K562 (cell line): ENCODE data around the gene TMIGD3. TPM values are rescaled to one million over a fixed set of nuclear protein-coding genes. Genes with fewer than 3 reads are reported as not detected.

Experiments
- ATAC-seq: fragments of 200-7000 bp; cut with Tn5 transposase; 3 replicates; pipeline ENCODE4 v1.9.1; 2020; ENCODE audit warnings: moderate library complexity
- BruUV-seq: library from RNA; stranded (reverse); fragments of 400-500 nt; replicated peaks from 2 replicates; lab custom pipeline; 2021; lab: Mats Ljungman, UMichigan
- CTCF ChIA-PET: fragments of 300-600 bp; formaldehyde crosslinking; extraction: SDS; loops from one replicate; lab custom pipeline; 2021; ENCODE audit warnings: low intra/inter-chr PET ratio; lab: Yijun Ruan, JAX
- POLR2A ChIA-PET: fragments of 300-600, 350-650 bp; sonication (Branson Sonifier 250); formaldehyde crosslinking; extraction: SDS; loops from one replicate; lab custom pipeline; 2021; ENCODE audit warnings: antibody characterized with exemption, inconsistent platforms; lab: Yijun Ruan, JAX
- DNase-seq, 4 experiments: peaks; one replicate each; pipeline versions ENCODE4 v3.0.0 to v3.0.0-alpha.2; 2011 to 2018; ENCODE audit warnings: low spot score in 3 of 4, mixed read lengths in 3 of 4; ENCODE audit errors: extremely low read depth in 1 of 4
- FAIRE-seq: peaks from 2 replicates; lab custom pipeline; 2011; peaks lifted over from hg19 to GRCh38; lab: Jason Lieb, UNC
- H2AFZ ChIP-seq: 2 replicates; pipeline ENCODE4 v1.6.0; 2011; ENCODE audit warnings: low read depth, low read length, control low read depth, inconsistent platforms
- H3K27ac ChIP-seq: fragments of 200-600 bp; 3 replicates; pipeline ENCODE4 v1.8.0; 2011; ENCODE audit warnings: low read depth, mild to moderate bottlenecking, control low read depth, inconsistent platforms, low read length, moderate library complexity, mixed read lengths; ENCODE audit errors: extremely low read depth
- H3K27me3 ChIP-seq, 2 experiments: fragments of 300-600 bp in 1 of 2; 2 replicates in 1 of 2; 3 replicates in 1 of 2; pipeline versions ENCODE4 v1.6.0 to v1.8.0; 2011; ENCODE audit warnings: inconsistent platforms in 2 of 2, low read length in 2 of 2, mild to moderate bottlenecking in 1 of 2, mixed read lengths in 1 of 2, moderate library complexity in 1 of 2; ENCODE audit not compliant: control insufficient read depth in 2 of 2, insufficient read depth in 2 of 2
- H3K36me3 ChIP-seq: fragments of 300-600 bp; 3 replicates; pipeline ENCODE4 v1.8.0; 2011; ENCODE audit warnings: mild to moderate bottlenecking, low read length, inconsistent platforms; ENCODE audit not compliant: control insufficient read depth, insufficient read depth
- H3K4me1 ChIP-seq, 2 experiments: fragments of 200-600 bp in 1 of 2; replicated peaks in 1 of 2; 2 replicates in 1 of 2; 3 replicates in 1 of 2; pipeline versions ENCODE4 v1.5.1 to v1.8.0; 2011; ENCODE audit warnings: inconsistent platforms in 2 of 2, low read length in 2 of 2, mild to moderate bottlenecking in 1 of 2, mixed read lengths in 1 of 2, moderate library complexity in 1 of 2; ENCODE audit not compliant: control insufficient read depth in 2 of 2, insufficient read depth in 2 of 2
- H3K4me2 ChIP-seq: 2 replicates; pipeline ENCODE4 v1.6.1; 2011; ENCODE audit warnings: low read length, control low read depth, inconsistent platforms, mixed read lengths; ENCODE audit not compliant: insufficient read depth
- H3K4me3 ChIP-seq: fragments of 200-600 bp; sonication (generic), shearing (Covaris generic); 2 replicates; pipeline ENCODE4 v1.5.1; 2016; ENCODE audit warnings: control low read depth, inconsistent platforms
- H3K79me2 ChIP-seq: fragments of 200-600 bp; 3 replicates; pipeline ENCODE4 v1.8.0; 2011; ENCODE audit warnings: low read length, inconsistent platforms; ENCODE audit not compliant: control insufficient read depth, insufficient read depth
- H3K9ac ChIP-seq, 2 experiments: 2 replicates each; pipeline versions ENCODE4 v1.6.0 to v1.6.1; 2011; ENCODE audit warnings: low read depth in 2 of 2, low read length in 2 of 2, control low read depth in 1 of 2, inconsistent platforms in 1 of 2, mild to moderate bottlenecking in 1 of 2, mixed read lengths in 1 of 2; ENCODE audit not compliant: insufficient read depth in 1 of 2
- H3K9me1 ChIP-seq: one replicate; pipeline ENCODE4 v1.6.0; 2011; ENCODE audit warnings: inconsistent platforms, mild to moderate bottlenecking, low read length, moderate library complexity; ENCODE audit not compliant: control insufficient read depth, insufficient read depth
- H3K9me3 ChIP-seq: replicated peaks from 2 replicates; pipeline ENCODE4 v1.5.1; 2011; ENCODE audit warnings: low read depth, low read length, inconsistent platforms; ENCODE audit not compliant: control insufficient read depth, insufficient read depth
- H4K20me1 ChIP-seq: replicated peaks from 2 replicates; pipeline ENCODE4 v1.6.1; 2011; ENCODE audit warnings: low read length, inconsistent platforms, mixed read lengths; ENCODE audit not compliant: control insufficient read depth, insufficient read depth
- ARID1B ChIP-seq: fragments of 450-650 bp; IDR thresholded peaks from 2 replicates; pipeline ENCODE4 v1.6.1; 2016; ENCODE audit warnings: antibody characterized with exemption, mild to moderate bottlenecking, inconsistent platforms
- CBFA2T2 ChIP-seq: fragments of 450-650 bp; conservative IDR thresholded peaks from 2 replicates; pipeline ENCODE4 v1.6.1; 2017; ENCODE audit warnings: mild to moderate bottlenecking
- EGR1 ChIP-seq: fragments of 450-650 bp; conservative IDR thresholded peaks from 2 replicates; pipeline ENCODE4 v1.6.1; 2017; ENCODE audit warnings: mild to moderate bottlenecking
- HDAC2 ChIP-seq: fragments of 450-650 bp; IDR thresholded peaks from 2 replicates; pipeline ENCODE4 v1.6.1; 2016; ENCODE audit warnings: mild to moderate bottlenecking
- TEAD2 ChIP-seq: fragments of 450-650 bp; IDR thresholded peaks from 2 replicates; pipeline ENCODE4 v1.6.1; 2016; ENCODE audit warnings: missing genetic modification characterization, control low read depth, missing compliant biosample characterization
- VEZF1 ChIP-seq: fragments of 200-800 bp; sonication (Bioruptor generic); IDR thresholded peaks from 2 replicates; pipeline ENCODE4 v1.6.1; 2017; ENCODE audit warnings: missing genetic modification characterization, missing compliant biosample characterization
- ZBTB11 ChIP-seq, 3 experiments: fragments of 200-800 bp in 1 of 3; fragments of 250-450 bp in 1 of 3; fragments of 450-650 bp in 1 of 3; sonication (Bioruptor Pico) in 1 of 3; sonication (Bioruptor generic) in 1 of 3; formaldehyde crosslinking in 1 of 3; IDR thresholded peaks; 2 replicates each; pipeline versions ENCODE4 v1.6.1 to v1.8.0; 2016 to 2022; ENCODE audit warnings: mild to moderate bottlenecking in 2 of 3, missing genetic modification characterization in 2 of 3, missing compliant biosample characterization in 1 of 3, moderate library complexity in 1 of 3
- ZFP1 ChIP-seq: fragments of 450-650 bp; formaldehyde crosslinking; IDR thresholded peaks from 2 replicates; pipeline ENCODE4 v1.4.0; 2020; ENCODE audit warnings: mild to moderate bottlenecking, mixed read lengths
- ZNF766 ChIP-seq: fragments of 200-800 bp; sonication (Bioruptor generic); conservative IDR thresholded peaks from 2 replicates; pipeline ENCODE4 v1.6.1; 2016; ENCODE audit warnings: missing genetic modification characterization, missing compliant biosample characterization
- WGBS: fragments of 100-300 bp; shearing (Covaris generic); methylation state at CpG from one replicate; pipeline ENCODE4 v1.1.6; 2016; ENCODE audit warnings: low coverage, mixed read lengths; ENCODE audit not compliant: insufficient coverage; ENCODE audit errors: missing lambda C conversion rate; 5-methylcytosine and 5-hydroxymethylcytosine counted together
- in situ Hi-C: fragments of 300-500 bp; cut with MboI; formaldehyde crosslinking; loops from 4 replicates; pipeline ENCODE4 v1.15.0; 2018; ENCODE audit warnings: inconsistent platforms, mixed read lengths
- intact Hi-C: fragments of 100-400 bp; cut with micrococcal nuclease; formaldehyde crosslinking; loops from 2 replicates; pipeline ENCODE4 v1.14.2; 2022
- polyA plus RNA-seq, 8 experiments: library from polyadenylated mRNA; depleted of rRNA in 4 of 8; stranded (reverse) in 5 of 8; unstranded in 3 of 8; fragments of >200 nt; fragmentation: Nextera tagmentation in 2 of 8; fragmentation: Illumina TruSeq in 1 of 8; extraction: Ambion mirVana in 2 of 8; extraction: Trizol in 1 of 8; gene quantifications; 2 replicates each; pipeline versions ENCODE4 v1.2.1 to v1.2.3, GENCODE V29; 2011 to 2014; ENCODE audit warnings: inconsistent platforms in 1 of 8, missing spikeins in 1 of 8
- total RNA-seq, 7 experiments: library from RNA; depleted of rRNA in 6 of 7; stranded (reverse); fragments of >200 nt in 6 of 7; fragmentation: Illumina TruSeq in 2 of 7; extraction: Trizol in 2 of 7; gene quantifications; 2 replicates each; pipeline versions ENCODE4 v1.2.1 to v1.2.3, GENCODE V29; 2011 to 2021; ENCODE audit warnings: low replicate concordance in 1 of 7

Gene TMIGD3
- total and polyA plus RNA-seq, 9 of the 15 experiments (the other 6 are each of a cell fraction or from before 2014, with no cell fraction given): 0.11 to 0.13 (median 0.11) TPM; not detected in 6

GRCh38 chr1:111513410-111514020, 10.1 kb upstream of the TMIGD3 start:
- H3K9me1 ChIP-seq: peaks cover 3% of the 10 kb centered on the region
- ChIA-PET CTCF (no interaction called here), POLR2A (interaction anchor here (0.6 to 1.0 kb wide), 5 partner anchors 10 to 237 kb away, joined by 3 to 4 read pairs (median 3); partner anchors contain the start of genes ADORA3 and TMIGD3)
- TF ChIP-seq TEAD2 (no peak), CBFA2T2 (0 out of 2 replicates have a peak, but pooled peaks have one; percentile 7), HDAC2 (no peak), ARID1B (peak; percentile 23; the same call in 1 of the 2 replicates), ZNF766 (CRISPR knock-in tag) (peak; percentile 36; the same call in 1 of the 2 replicates), ZBTB11 (CRISPR knock-in tag; IDR thresholded peaks at IDR 0.05) (peak in 1 of 3 experiments; percentile 52; a peak in 1 of 6 replicates), VEZF1 (CRISPR knock-in tag) (peak; percentile 50; the same call in 1 of the 2 replicates), ZFP1 (no peak), EGR1 (peak; percentile 52)
- intact Hi-C loops: no loop called here
- WGBS: 11% methylated on average over 8 of the region's 8 CpGs
- no peak overlapping the region for H3K4me3 ChIP-seq
- no peak overlapping the region for H3K27ac ChIP-seq
- H2AFZ ChIP-seq: no peak overlapping the region
- H3K4me1 ChIP-seq: peaks cover 15 to 26% of the 10 kb centered on the region in 2 experiments
- DNase-seq: no peak
- no peak overlapping the region; the same call in 1 of the 2 replicates for H3K4me2 ChIP-seq
- H3K79me2 ChIP-seq: no peaks in the 10 kb centered on the region
- no peaks in the 10 kb centered on the region for H3K9me3 ChIP-seq
- no peak overlapping the region for H3K9ac ChIP-seq
- no peaks in the 10 kb centered on the region for H3K36me3 ChIP-seq
- no TSS peak for BruUV-seq
- H3K27me3 ChIP-seq: 0 out of 5 replicates have a peak, but pooled peaks cover 0 to 2% of the 10 kb centered on the region in 2 experiments
- in situ Hi-C loops: no loop called here
- FAIRE-seq: no peak
- ATAC-seq: no peak
- H4K20me1 ChIP-seq: no peaks in the 10 kb centered on the region
